ENCODE measurements around the gene NDUFS5.

The NDUFS5 gene

GRCh38 chr1:38991638-38992411, 34.3 kb upstream of the NDUFS5 start:
- DNase-seq (ENCODE audit: low read depth) = peak; percentile 40
- peak overlapping the region; percentile 93 for H3K4me3 ChIP-seq (replicated peaks; ENCODE audit: low read depth, low read length)
- TF ChIP-seq CTCF (IDR thresholded peaks at IDR 0.05; ENCODE audit: low read length, missing control alignments) = no peak

- no peak for DNase-seq (ENCODE audit: low read depth)
- TF ChIP-seq CTCF (IDR thresholded peaks at IDR 0.05; ENCODE audit: low read length, missing control alignments) = no peak
- peak overlapping the region; percentile 93 for H3K4me3 ChIP-seq (replicated peaks; ENCODE audit: low read depth, low read length)
These were observed 33.6 kb upstream of the NDUFS5 start for GRCh38 chr1:38992412-38993111.

- DNase-seq (ENCODE audit: low read depth) = no peak
- no peak overlapping the region for H3K4me3 ChIP-seq (replicated peaks; ENCODE audit: low read depth, low read length)
- TF ChIP-seq CTCF (IDR thresholded peaks at IDR 0.05; ENCODE audit: low read length, missing control alignments) = no peak
These were observed 32.0 kb upstream of the NDUFS5 start for GRCh38 chr1:38994196-38994595.

GRCh38 chr1:38997034-38997900, 28.9 kb upstream of the NDUFS5 start:
- no peak overlapping the region for H3K4me3 ChIP-seq (replicated peaks; ENCODE audit: low read depth, low read length)
- DNase-seq (ENCODE audit: low read depth) = no peak
- TF ChIP-seq CTCF (IDR thresholded peaks at IDR 0.05; ENCODE audit: low read length, missing control alignments) = no peak

GRCh38 chr1:38997901-38998190, 28.3 kb upstream of the NDUFS5 start:
- H3K4me3 ChIP-seq (replicated peaks; ENCODE audit: low read depth, low read length) = no peak overlapping the region
- no peak for DNase-seq (ENCODE audit: low read depth)
- TF ChIP-seq CTCF (IDR thresholded peaks at IDR 0.05; ENCODE audit: low read length, missing control alignments) = no peak

- H3K4me3 ChIP-seq (replicated peaks; ENCODE audit: low read depth, low read length) = no peak overlapping the region
- no peak for DNase-seq (ENCODE audit: low read depth)
These were observed 24.4 kb upstream of the NDUFS5 start for GRCh38 chr1:39001516-39002421.

More at GRCh38 chr1:39001516-39002421, 24.4 kb upstream of the NDUFS5 start:
- TF ChIP-seq CTCF (IDR thresholded peaks at IDR 0.05; ENCODE audit: low read length, missing control alignments) = no peak

All from fibroblast of pulmonary artery (primary cell).